NCI-H524 treated with DMSO at 0.1 percent for 48 hours (cell line): Measurements from ENCODE around the gene CNBD2.
"Not testable (repeated sequence)": the region's sequence is repeated elsewhere in the genome, so short reads cannot be mapped to it uniquely, and the experiment has no call there.

ENCODE experiments used
- DNase-seq: peaks from one replicate; lab custom pipeline; 2025; lab: John Stamatoyannopoulos, UW

Gene CNBD2

GRCh38 chr20:35975576-35976373, 7.4 kb downstream of the CNBD2 start:
- no peak for DNase-seq

GRCh38 chr20:35978041-35978513, 9.7 kb downstream of the CNBD2 start:
- DNase-seq: no peak

- no peak for DNase-seq
These were observed 11.2 kb downstream of the CNBD2 start for GRCh38 chr20:35979544-35979943.

GRCh38 chr20:35981969-35982368, 13.6 kb downstream of the CNBD2 start:
- DNase-seq: no peak

- no peak for DNase-seq
These were observed 16.0 kb downstream of the CNBD2 start for GRCh38 chr20:35984382-35984781.

GRCh38 chr20:35985806-35986205, 17.4 kb downstream of the CNBD2 start:
- no peak for DNase-seq

GRCh38 chr20:35988910-35989463, 20.6 kb downstream of the CNBD2 start:
- no peak for DNase-seq

GRCh38 chr20:35991142-35991771, 22.9 kb downstream of the CNBD2 start:
- DNase-seq: no peak

- peak; percentile 58 for DNase-seq
These were observed 24.4 kb downstream of the CNBD2 start for GRCh38 chr20:35992713-35993335.

- peak; percentile 70 for DNase-seq
These were observed 26.6 kb downstream of the CNBD2 start for GRCh38 chr20:35994994-35995453.

- DNase-seq: not testable (repeated sequence)
These were observed 28.1 kb downstream of the CNBD2 start for GRCh38 chr20:35996492-35996891.

GRCh38 chr20:36001331-36001730, 32.9 kb downstream of the CNBD2 start:
- DNase-seq: not testable (repeated sequence)

- DNase-seq: no peak
These were observed 34.5 kb downstream of the CNBD2 start for GRCh38 chr20:36002855-36003254.

- DNase-seq: no peak
These were observed 35.7 kb downstream of the CNBD2 start for GRCh38 chr20:36004045-36004444.

- no peak for DNase-seq
These were observed 40.2 kb downstream of the CNBD2 start for GRCh38 chr20:36008461-36009035.

- no peak for DNase-seq
These were observed 41.7 kb downstream of the CNBD2 start for GRCh38 chr20:36010076-36010475.

GRCh38 chr20:36010825-36011224, 42.4 kb downstream of the CNBD2 start:
- DNase-seq: no peak

GRCh38 chr20:36015806-36016403, 47.5 kb downstream of the CNBD2 start:
- no peak for DNase-seq

- DNase-seq: no peak
These were observed 48.9 kb downstream of the CNBD2 start for GRCh38 chr20:36017048-36017951.

- DNase-seq: no peak
These were observed 50.0 kb downstream of the CNBD2 start for GRCh38 chr20:36018208-36018988.
